HG03439 (cell line): ENCODE results near the gene TSEN54.

Experiments used
- ATAC-seq: cut with Tn5 transposase; IDR thresholded peaks from one replicate; pipeline ENCODE4 v1.9.1; 2021; ENCODE audit warnings: mild to moderate bottlenecking, moderate library complexity; ENCODE audit not compliant: unreplicated experiment

Gene TSEN54

GRCh38 chr17:75503976-75504346, 12.4 kb upstream of the TSEN54 start:
- no peak for ATAC-seq

GRCh38 chr17:75504347-75505151, 11.8 kb upstream of the TSEN54 start:
- no peak for ATAC-seq

GRCh38 chr17:75505152-75505409, 11.2 kb upstream of the TSEN54 start:
- no peak for ATAC-seq

GRCh38 chr17:75505640-75506039, 10.7 kb upstream of the TSEN54 start:
- no peak for ATAC-seq

GRCh38 chr17:75506134-75506533, 10.2 kb upstream of the TSEN54 start:
- no peak for ATAC-seq

- ATAC-seq: no peak
These were observed 9.4 kb upstream of the TSEN54 start for GRCh38 chr17:75506888-75507287.

GRCh38 chr17:75507733-75508719, 8.3 kb upstream of the TSEN54 start:
- no peak for ATAC-seq

GRCh38 chr17:75508931-75509361, 7.4 kb upstream of the TSEN54 start:
- ATAC-seq: no peak

GRCh38 chr17:75509528-75510258, 6.6 kb upstream of the TSEN54 start:
- no peak for ATAC-seq

- ATAC-seq: no peak
These were observed 5.1 kb upstream of the TSEN54 start for GRCh38 chr17:75511270-75511609.

GRCh38 chr17:75511610-75512575, 4.4 kb upstream of the TSEN54 start:
- ATAC-seq: no peak

GRCh38 chr17:75512926-75513640, 3.2 kb upstream of the TSEN54 start:
- no peak for ATAC-seq

GRCh38 chr17:75513641-75514000, 2.7 kb upstream of the TSEN54 start:
- ATAC-seq: no peak

- no peak for ATAC-seq
These were observed 1.9 kb upstream of the TSEN54 start for GRCh38 chr17:75514299-75514918.

- ATAC-seq: no peak
These were observed 1.3 kb upstream of the TSEN54 start for GRCh38 chr17:75514919-75515495.

GRCh38 chr17:75515496-75516254, 653 bp upstream of the TSEN54 start, which contains the start of gene CASKIN2:
Gene CASKIN2, minus strand, starts transcription at chr17:75515537. Its CDS starts 1,733 bp downstream, at chr17:75513804.
- ATAC-seq: peak; percentile 34

- ATAC-seq: no peak
These were observed 430 bp downstream of the TSEN54 start for GRCh38 chr17:75516619-75517296.
